ENCODE data around the gene FHIP1A. TPM values are rescaled to one million over a fixed set of nuclear protein-coding genes. Genes with fewer than 3 reads are reported as not detected.
"Not testable (repeated sequence)": the region's sequence is repeated elsewhere in the genome, so short reads cannot be mapped to it uniquely, and the experiment has no call there.

FHIP1A gene
- total and polyA plus RNA-seq, 2 of the 13 experiments (the other 11 are each of a cell fraction or from before 2014, with no cell fraction given), result 4.1 to 6.2 TPM

GRCh38 chr4:151404802-151405201 lies 4.2 kb upstream of the FHIP1A start:
- ATAC-seq, result not testable (repeated sequence)

GRCh38 chr4:151407018-151407417 lies 2.0 kb upstream of the FHIP1A start:
- no peak overlapping the region for H3K9ac ChIP-seq (ENCODE audit: insufficient read depth, low read depth, low read length)
- 81% methylated on average over 4 of the region's 4 CpGs for WGBS (ENCODE audit: low lambda C conversion rate)
- H3K4me3 ChIP-seq (replicated peaks in 1 of 3; ENCODE audit: insufficient read depth in 1 of 3, low read depth in 2 of 3, low read length in 3 of 3), result no peak overlapping the region
- peaks cover 3% of the 10 kb centered on the region; the same call in 1 of the 2 replicates for H4K20me1 ChIP-seq (ENCODE audit: insufficient read depth, low read length)
- H3K36me3 ChIP-seq (replicated peaks in 1 of 2; ENCODE audit: control insufficient read depth in 1 of 2, insufficient read depth in 2 of 2, low read length in 2 of 2), result no peaks in the 10 kb centered on the region
- no peaks in the 10 kb centered on the region; a peak in 1 of 5 replicates for H3K27me3 ChIP-seq (ENCODE audit: control insufficient read depth in 1 of 2, insufficient read depth in 2 of 2, low read length in 2 of 2)
- H2AFZ ChIP-seq (ENCODE audit: low read length), result no peak overlapping the region
- ChIA-PET POLR2A (no interaction called here), CTCF (ENCODE audit: low intra/inter-chr PET ratio, low total read pairs) (no interaction called here)
- TF ChIP-seq THAP8 (CRISPR knock-in tag; IDR thresholded peaks at IDR 0.05; ENCODE audit: borderline replicate concordance), result no peak
- TF ChIP-seq ZNF780A (CRISPR knock-in tag; IDR thresholded peaks at IDR 0.05), result no peak
- TF ChIP-seq ZNF121 (CRISPR knock-in tag; IDR thresholded peaks at IDR 0.05), result peak; percentile 35; the same call in 1 of the 2 replicates
- no peak for TF ChIP-seq RBFOX2 (IDR thresholded peaks at IDR 0.05; ENCODE audit: low read depth, low read length)
- peak; percentile 46; the same call in 1 of the 2 replicates for TF ChIP-seq ZNF770 (CRISPR knock-in tag; IDR thresholded peaks at IDR 0.05)
- H3K4me1 ChIP-seq (ENCODE audit: insufficient read depth, low read length), result peaks cover 44% of the 10 kb centered on the region
- no peaks in the 10 kb centered on the region for H3K9me3 ChIP-seq (ENCODE audit: low read length)
- no peak overlapping the region for H3K27ac ChIP-seq (ENCODE audit: extremely low read length, insufficient read depth, low read length)
- in situ Hi-C loops (cut with HindIII; ENCODE audit: extremely low pct_ligation_motif_present, low pct_unique_long_range_greater_than_20kb) (no loop called here), intact Hi-C loops (cut with micrococcal nuclease; ENCODE audit: unreplicated experiment) (no loop called here)
- DNase-seq (ENCODE audit: low spot score), result no peak
- ATAC-seq, result no peak
- BruUV-seq (replicated peaks), result no TSS peak
- H3K4me2 ChIP-seq (ENCODE audit: low read depth, low read length), result no peak overlapping the region
- no peak for FAIRE-seq
- peaks cover 6% of the 10 kb centered on the region for H3K79me2 ChIP-seq (ENCODE audit: insufficient read depth, low read length)

More at GRCh38 chr4:151404802-151405201, 4.2 kb upstream of the FHIP1A start:
- H3K27ac ChIP-seq (ENCODE audit: extremely low read length, insufficient read depth, low read length); CTCF ChIA-PET (ENCODE audit: low intra/inter-chr PET ratio, low total read pairs); in situ Hi-C loops (cut with HindIII; ENCODE audit: extremely low pct_ligation_motif_present, low pct_unique_long_range_greater_than_20kb); DNase-seq (ENCODE audit: low spot score); H3K9ac ChIP-seq (ENCODE audit: insufficient read depth, low read depth, low read length); H3K9me3 ChIP-seq (ENCODE audit: low read length); POLR2A ChIA-PET; H2AFZ ChIP-seq (ENCODE audit: low read length); H3K27me3 ChIP-seq (ENCODE audit: control insufficient read depth in 1 of 2, insufficient read depth in 2 of 2, low read length in 2 of 2); H3K4me3 ChIP-seq (replicated peaks in 1 of 3; ENCODE audit: insufficient read depth in 1 of 3, low read depth in 2 of 3, low read length in 3 of 3); H3K4me2 ChIP-seq (ENCODE audit: low read depth, low read length); BruUV-seq (replicated peaks); intact Hi-C loops (cut with micrococcal nuclease; ENCODE audit: unreplicated experiment); H3K36me3 ChIP-seq (replicated peaks in 1 of 2; ENCODE audit: control insufficient read depth in 1 of 2, insufficient read depth in 2 of 2, low read length in 2 of 2); H3K79me2 ChIP-seq (ENCODE audit: insufficient read depth, low read length); FAIRE-seq; H4K20me1 ChIP-seq (ENCODE audit: insufficient read depth, low read length): not testable (repeated sequence)
- H3K4me1 ChIP-seq (ENCODE audit: insufficient read depth, low read length), result peaks cover 29% of the 10 kb centered on the region
- 87% methylated on average over 7 of the region's 7 CpGs for WGBS (ENCODE audit: low lambda C conversion rate)

Data from HepG2 (cell line).